Hematopoietic multipotent progenitor cell treated with erythropoietin and hydrocortisone succinate and interleukin-3 and kit ligand, for 17 days (in vitro differentiated cells): ENCODE measurements around the gene HDAC4.

ENCODE experiments used
- DNase-seq: peaks from one replicate; pipeline ENCODE4 v3.0.0-alpha.2; 2015; ENCODE audit warnings: low spot score

The HDAC4 gene

GRCh38 chr2:239152239-239152915, 248.4 kb downstream of the HDAC4 start:
- DNase-seq, result no peak

DNA sequence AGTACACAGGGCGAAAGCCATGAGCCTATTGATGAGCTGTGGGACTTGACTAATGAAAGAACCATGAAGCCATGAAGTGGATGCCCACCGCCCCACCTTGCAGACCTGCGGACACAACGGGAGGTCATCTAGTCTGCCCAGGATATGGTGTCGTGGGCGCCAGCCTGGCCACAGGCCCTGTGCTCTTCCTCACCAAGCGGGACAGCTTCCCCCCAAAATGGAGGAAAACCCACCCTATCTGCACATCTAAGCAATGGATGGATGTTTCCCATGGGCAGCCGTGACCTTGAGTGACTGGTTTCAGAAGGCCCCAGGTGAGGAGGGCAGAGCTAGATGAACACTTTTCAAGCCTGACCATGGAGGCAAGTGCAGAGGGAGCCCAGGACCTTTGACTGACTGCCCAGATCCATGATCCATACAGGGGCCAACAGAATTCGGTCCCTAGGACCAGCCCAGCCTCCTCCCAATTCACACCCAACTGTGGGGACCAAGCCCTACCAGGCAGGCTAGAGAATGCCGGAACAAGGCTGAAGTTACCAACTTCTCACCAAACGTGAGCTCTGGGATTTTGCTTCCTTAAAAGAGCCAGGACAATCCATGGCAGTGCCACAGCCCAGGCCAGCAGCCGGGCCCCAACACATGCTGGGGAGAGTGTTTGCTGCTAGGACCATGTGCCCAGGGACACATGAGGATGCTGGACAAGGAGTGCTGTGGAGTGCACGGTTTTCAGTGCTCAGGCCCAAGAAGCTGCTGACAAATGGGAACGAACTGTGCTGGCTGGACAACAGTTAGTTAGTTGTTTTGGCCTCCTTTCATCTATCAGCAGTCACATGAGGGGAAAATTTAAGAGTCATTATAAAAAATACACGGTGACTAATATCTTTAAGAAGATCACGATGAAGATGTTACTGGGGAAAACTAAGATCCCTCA, 249.4 kb downstream of the HDAC4 start:
- no peak for DNase-seq

DNA sequence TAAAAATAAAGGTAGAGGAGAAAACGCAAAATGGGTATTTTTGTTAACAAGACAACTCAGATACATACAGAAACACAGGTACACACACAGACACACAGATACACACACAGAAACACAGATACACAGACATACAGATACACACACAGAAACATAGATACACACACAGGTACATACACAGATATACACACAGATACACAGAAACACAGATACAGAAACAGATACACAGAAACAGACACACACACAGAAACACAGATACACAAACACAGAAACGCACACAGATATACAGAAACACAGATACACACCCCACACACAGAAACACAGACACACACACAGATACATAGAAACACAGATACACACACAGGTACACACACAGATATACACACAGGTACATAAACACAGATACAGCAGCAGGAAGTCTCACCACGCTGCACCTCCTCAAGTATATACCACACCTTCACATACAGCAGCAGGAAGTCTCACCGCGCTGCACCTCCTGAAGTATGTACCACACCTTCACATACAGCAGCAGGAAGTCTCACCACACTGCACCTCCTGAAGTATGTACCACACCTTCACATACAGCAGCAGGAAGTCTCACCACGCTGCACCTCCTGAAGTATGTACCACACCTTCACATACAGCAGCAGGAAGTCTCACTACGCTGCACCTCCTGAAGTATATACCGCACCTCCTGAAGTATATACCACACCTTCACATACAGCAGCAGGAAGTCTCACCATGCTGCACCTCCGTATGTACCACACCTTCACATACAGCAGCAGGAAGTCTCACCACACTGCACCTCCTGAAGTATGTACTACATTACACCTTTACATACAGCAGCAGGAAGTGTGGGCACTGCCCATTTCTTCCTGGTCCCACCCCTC, 250.5 kb downstream of the HDAC4 start:
- DNase-seq, result no peak

DNA sequence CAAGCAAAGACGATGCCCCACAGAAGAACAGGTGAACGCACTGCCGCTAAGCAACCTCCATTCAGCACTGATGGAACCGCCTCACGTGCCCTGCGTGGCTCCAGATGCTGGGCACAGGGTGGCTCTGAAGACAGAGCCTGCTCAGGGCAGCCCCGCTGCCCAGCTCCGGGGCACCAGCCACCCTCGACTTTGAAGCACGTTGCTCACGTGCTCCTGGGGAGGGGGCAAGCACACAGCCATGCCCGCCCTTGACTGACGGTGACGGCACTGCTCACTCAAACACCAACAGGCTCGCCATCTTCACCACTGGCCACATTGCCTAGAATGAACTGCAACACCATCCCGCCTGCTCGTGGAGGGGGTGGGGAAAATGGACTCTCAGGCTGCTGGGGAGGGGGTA, 251.3 kb downstream of the HDAC4 start:
- no peak for DNase-seq

DNA sequence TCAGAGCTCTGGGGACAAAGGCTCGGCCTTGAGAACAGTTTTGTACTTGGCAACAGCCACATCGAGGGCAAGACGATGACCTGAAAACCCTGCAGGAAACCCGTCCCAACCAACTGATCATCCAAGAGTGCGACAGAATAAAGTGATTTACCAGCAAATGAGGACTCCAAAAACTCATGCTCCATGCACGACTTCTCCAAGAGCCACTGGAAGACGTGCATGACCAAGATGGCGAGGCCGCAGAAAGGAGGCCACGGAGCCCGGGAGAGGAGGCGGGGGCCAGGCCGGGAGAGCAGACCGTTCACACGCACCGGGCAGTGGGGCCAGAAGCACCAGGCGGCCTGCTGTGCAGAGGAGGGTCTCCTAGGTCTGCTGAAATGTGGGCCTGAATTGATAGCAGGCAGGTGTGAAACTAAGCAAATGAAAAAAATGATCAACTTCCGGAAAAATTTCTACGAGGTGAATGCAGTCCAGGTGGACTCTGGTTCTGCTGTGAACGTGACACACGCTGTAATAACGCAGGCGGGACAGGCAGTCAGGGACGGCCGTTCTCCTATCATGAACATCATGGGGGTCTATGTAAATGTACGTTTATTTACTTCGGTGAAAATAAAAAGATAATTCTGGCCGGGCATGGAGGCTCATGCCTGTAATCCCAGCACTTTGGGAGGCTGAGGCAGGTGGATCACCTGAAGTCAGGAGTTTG, 252.2 kb downstream of the HDAC4 start:
- DNase-seq, result no peak

- DNase-seq, result no peak
Measured at GRCh38 chr2:239147376-239147775, 253.4 kb downstream of the HDAC4 start.

GRCh38 chr2:239146741-239147181, 254.1 kb downstream of the HDAC4 start:
- no peak for DNase-seq

- no peak for DNase-seq
Measured at GRCh38 chr2:239146011-239146641, 254.7 kb downstream of the HDAC4 start.

- no peak for DNase-seq
Measured at GRCh38 chr2:239145601-239146000, 255.2 kb downstream of the HDAC4 start.

GRCh38 chr2:239145106-239145505, 255.7 kb downstream of the HDAC4 start:
- no peak for DNase-seq

DNA sequence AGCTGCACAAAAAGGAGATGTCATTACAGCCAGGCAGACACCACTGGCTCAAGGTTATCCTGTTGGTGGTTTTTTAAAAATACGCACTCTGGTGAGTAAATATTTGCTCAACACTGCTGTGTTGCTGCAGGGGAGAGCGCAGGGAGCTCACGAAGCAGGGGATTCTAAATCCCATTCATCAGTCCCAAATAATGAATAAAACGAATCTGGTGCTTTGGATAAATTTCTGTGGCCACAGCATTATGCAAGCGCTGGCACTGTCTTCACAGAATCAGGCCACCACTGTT, 256.2 kb downstream of the HDAC4 start:
- DNase-seq, result no peak

DNA sequence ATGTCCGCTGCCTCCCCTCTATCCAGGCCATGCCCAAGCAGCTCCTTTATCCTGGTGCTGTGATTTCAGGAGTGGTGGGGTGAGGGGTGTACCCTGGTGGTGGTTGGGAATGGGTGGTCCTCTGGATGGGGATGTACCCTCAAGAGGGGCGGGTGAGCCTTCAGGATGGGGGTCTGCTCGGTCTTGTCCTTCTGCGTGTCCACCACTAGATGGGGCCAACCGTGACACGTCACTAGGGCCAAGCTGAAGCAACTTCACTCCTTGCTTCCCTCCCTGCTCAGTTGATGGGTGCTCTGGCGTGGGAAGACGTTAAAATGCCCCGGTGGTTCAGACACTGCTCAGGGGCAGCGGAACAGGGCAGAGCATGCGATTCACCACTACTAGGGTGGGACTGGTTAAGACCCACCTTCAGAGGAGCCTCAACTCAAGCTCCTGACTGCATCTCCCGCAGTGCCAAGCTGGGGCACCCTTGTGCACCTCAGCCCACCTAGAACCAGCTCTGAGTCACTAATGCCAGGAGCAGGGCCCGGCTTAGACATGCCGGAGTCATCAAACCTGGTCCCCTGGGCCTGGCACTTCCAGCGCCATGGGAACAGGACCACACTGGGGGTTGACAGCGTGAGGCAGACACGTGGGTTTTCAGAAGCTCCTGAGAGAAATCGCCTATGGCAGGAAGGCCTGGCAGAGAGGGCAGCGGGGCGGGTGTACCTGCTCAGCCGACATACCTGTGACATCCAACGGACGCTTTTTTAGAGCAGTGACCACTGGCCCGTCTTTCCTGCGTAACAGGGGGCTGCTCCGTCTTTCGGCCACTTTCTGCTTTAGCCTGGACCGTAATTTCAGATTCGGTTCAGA, 256.7 kb downstream of the HDAC4 start:
- peak; percentile 13 for DNase-seq

GRCh38 chr2:239142806-239143205, 258.0 kb downstream of the HDAC4 start:
- DNase-seq, result peak; percentile 18

DNA sequence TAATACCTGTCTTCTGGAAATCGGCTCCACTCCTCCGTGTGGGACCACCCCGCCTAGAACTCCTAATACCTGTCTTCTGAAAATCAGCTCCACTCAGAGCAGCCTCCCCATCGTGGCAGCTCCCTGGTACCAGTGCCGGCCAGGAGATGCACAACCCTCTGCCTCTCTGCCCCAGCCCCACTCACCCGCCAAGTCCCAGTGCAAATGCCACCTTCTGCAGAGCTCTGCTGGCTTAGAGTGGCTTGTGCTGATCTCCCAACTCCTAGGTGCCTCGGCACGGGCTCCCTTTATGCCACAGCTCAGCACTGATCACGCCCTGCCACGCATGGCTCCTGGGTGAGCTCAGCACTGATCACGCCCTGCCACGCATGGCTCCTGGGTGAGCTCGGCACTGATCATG, 258.5 kb downstream of the HDAC4 start:
- no peak for DNase-seq

- DNase-seq, result no peak
Measured at GRCh38 chr2:239141021-239141760, 259.6 kb downstream of the HDAC4 start.

- peak; percentile 35 for DNase-seq
Measured at GRCh38 chr2:239140346-239141020, 260.3 kb downstream of the HDAC4 start.

- DNase-seq, result no peak
Measured at GRCh38 chr2:239139566-239139965, 261.3 kb downstream of the HDAC4 start.

DNA sequence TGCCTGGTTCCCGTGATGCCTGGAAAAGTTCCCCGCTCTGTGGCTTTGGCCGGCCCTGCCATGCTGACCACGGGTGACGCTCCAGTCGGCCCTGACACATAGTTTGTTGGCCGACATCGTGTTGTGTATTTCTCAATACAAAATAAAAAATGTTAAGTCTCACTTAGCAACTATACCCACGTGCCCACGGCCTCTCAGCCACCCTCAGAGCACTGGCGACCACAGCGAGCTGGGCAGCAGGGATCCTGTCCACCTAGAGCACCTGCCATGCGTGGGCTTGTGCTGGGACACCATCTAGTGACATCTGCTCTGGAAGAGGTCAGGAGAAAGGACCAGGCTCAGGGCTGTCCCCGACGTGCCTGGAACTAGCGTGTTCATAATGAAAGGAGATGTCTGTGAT, 261.7 kb downstream of the HDAC4 start:
- no peak for DNase-seq

- no peak for DNase-seq
Measured at GRCh38 chr2:239138610-239139009, 262.2 kb downstream of the HDAC4 start.
